IgD-negative memory B cell (primary cell): Measurements from ENCODE around the gene TPT1. TPM values are rescaled to one million over a fixed set of nuclear protein-coding genes. Genes with fewer than 3 reads are reported as not detected.
"Not testable (repeated sequence)": the region's sequence is repeated elsewhere in the genome, so short reads cannot be mapped to it uniquely, and the experiment has no call there.

ENCODE experiments used
- H3K27ac Mint-ChIP-seq, 3 donors: one replicate each; pipeline ENCODE4 v1.8.0; 2020 to 2022; ENCODE audit warnings: mild to moderate bottlenecking in 3 of 3, mixed read lengths in 3 of 3, moderate library complexity in 1 of 3
- H3K27me3 Mint-ChIP-seq: one replicate; pipeline ENCODE4 v1.8.0; 2021; ENCODE audit warnings: mixed read lengths
- H3K36me3 Mint-ChIP-seq: one replicate; pipeline ENCODE4 v1.8.0; 2020; ENCODE audit warnings: mild to moderate bottlenecking, mixed read lengths
- H3K4me1 Mint-ChIP-seq, 3 donors: one replicate each; pipeline ENCODE4 v1.8.0; 2020 to 2022; ENCODE audit warnings: mixed read lengths in 3 of 3, mild to moderate bottlenecking in 1 of 3
- H3K4me3 Mint-ChIP-seq, 4 donors: one replicate each; pipeline ENCODE4 v1.8.0; 2020 to 2022; ENCODE audit warnings: mild to moderate bottlenecking in 4 of 4, mixed read lengths in 4 of 4, moderate library complexity in 3 of 4
- H3K9me3 Mint-ChIP-seq, 3 donors: one replicate each; pipeline ENCODE4 v1.8.0; 2020 to 2021; ENCODE audit warnings: mixed read lengths in 3 of 3, mild to moderate bottlenecking in 1 of 3
- polyA plus RNA-seq: library from polyadenylated mRNA; unstranded; fragments of 300-500 nt; fragmentation: Illumina TruSeq; gene quantifications from one replicate; pipeline ENCODE4 v1.2.3, GENCODE V29; 2021

TPT1 gene
- polyA plus RNA-seq, 1 donor from 2014 or later = 2,561 TPM

DNA sequence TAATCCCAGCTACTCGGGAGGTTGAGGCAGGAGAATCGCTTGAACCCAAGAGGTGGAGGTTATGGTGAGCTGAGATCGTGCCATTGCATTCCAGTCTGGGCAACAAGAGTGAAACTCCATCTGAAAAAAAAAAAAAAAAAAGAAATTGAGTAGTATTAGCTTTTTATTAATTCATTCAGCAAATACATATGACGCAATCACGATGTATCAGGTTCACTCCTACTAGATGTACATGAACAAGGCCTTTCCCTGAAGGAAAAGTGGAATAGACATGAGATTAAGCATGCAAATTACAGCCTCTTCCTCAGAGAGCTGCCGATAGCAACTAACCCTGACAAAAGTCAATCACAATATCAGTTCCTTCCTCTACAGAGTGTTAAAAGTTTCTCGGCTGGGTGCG is 9.2 kb upstream of the TPT1 start:
- no peaks in the 10 kb centered on the region for H3K9me3 Mint-ChIP-seq
- no peaks in the 10 kb centered on the region for H3K27me3 Mint-ChIP-seq
- H3K27ac Mint-ChIP-seq = peak overlapping the region in 2 of 3 donors; percentile 31 to 67
- H3K36me3 Mint-ChIP-seq = peaks cover 12% of the 10 kb centered on the region
- peaks cover 6 to 11% (median 9%) of the 10 kb centered on the region in 3 donors for H3K4me1 Mint-ChIP-seq
- H3K4me3 Mint-ChIP-seq = no peak overlapping the region

DNA sequence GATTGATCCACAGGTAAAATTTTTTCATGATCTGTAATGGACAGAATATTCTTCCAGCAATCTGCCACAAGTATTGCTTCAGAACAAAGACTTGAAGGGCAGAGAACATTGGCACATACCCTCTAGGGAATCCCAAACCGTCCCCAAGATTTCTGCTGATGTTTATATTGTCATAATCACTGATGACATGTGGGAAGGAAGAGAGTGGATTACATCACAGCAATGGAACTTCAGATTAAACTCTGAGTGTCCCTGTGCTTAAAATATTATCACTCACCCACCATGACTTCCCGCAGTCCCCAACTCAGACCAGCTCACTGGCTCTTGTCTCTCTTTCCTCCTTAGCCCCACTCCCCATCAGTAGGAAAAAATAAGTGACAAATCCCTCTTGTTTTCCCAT is 8.5 kb upstream of the TPT1 start:
- Mint-ChIP-seq H3K27ac (peak overlapping the region in 1 of 3 donors; percentile 82), H3K27me3 (no peaks in the 10 kb centered on the region), H3K4me3 (no peak overlapping the region), H3K9me3 (no peaks in the 10 kb centered on the region), H3K36me3 (peaks cover 12% of the 10 kb centered on the region), H3K4me1 (peaks cover 9 to 14% (median 11%) of the 10 kb centered on the region in 3 donors)

DNA sequence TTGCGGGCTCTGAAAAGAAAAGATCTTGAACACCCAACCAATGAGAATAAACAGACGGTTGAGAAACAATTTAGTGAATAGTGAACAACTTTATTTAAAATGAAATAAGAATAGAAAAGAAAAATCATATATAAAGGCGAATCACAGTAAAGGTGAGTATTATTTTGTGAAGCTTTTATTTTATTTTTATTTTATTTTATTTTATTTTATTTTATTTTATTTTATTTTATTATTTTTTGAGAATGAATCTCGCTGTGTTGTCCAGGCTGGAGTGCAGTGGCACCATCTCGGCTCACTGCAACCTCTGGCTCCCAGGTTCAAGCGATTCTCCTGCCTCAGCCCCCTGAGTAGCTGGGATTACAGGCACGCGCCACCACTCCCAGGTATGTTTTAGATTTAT is 3.1 kb upstream of the TPT1 start:
- not testable (repeated sequence) for H3K9me3 Mint-ChIP-seq, H3K36me3 Mint-ChIP-seq, H3K27me3 Mint-ChIP-seq
- peaks cover 23 to 27% (median 24%) of the 10 kb centered on the region in 3 donors for H3K4me1 Mint-ChIP-seq
- H3K4me3 Mint-ChIP-seq = peak overlapping the region in 1 of 4 donors; percentile 83
- H3K27ac Mint-ChIP-seq = peak overlapping the region in 1 of 3 donors; percentile 88

DNA sequence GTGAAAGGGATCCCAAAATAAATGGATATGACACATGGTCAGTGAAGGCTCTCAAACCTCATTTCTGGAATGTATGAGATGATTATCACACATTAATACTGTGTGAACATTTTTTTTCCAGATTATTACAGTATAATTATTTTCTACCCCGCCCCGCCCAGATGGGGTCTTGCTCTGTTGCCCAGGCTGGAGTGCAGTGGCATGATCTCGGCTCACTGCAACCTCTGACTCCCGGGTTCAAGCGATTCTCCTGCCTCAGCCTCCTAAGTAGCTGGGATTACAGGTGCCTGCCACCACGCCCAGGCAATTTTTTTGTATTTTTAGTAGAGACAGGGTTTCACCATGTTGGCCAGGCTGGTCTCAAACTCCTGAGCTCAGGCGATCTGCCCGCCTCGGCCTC is 2.1 kb upstream of the TPT1 start:
- Mint-ChIP-seq H3K4me3 (peak overlapping the region in 3 of 4 donors; percentile 53 to 74 (median 54)), H3K4me1 (peaks cover 29 to 34% (median 30%) of the 10 kb centered on the region in 3 donors)
- not testable (repeated sequence) for H3K36me3 Mint-ChIP-seq, H3K27me3 Mint-ChIP-seq, H3K9me3 Mint-ChIP-seq, H3K27ac Mint-ChIP-seq

DNA sequence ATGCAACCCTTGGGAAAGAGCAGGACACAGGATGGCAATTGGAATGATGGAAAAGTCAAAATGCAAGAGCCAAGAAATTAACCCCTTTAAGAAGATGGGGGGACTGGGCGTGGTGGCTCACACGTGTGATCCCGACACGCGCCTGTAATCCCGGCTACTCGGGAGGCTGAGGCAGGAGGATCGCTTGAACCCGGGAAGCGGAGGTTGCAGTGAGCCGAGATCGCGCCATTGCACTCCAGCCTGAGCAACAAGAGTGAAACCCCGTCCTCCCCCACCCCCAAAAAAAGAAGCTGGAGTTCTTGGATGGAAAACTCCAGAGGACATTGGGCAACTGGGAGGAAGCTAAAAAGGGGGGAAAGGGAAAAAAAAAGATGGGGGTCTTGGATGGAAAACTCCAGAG is 1.7 kb upstream of the TPT1 start:
- not testable (repeated sequence) for H3K36me3 Mint-ChIP-seq, H3K27me3 Mint-ChIP-seq, H3K9me3 Mint-ChIP-seq
- Mint-ChIP-seq H3K4me3 (peak overlapping the region in 3 of 4 donors; percentile 74 to 100 (median 94)), H3K27ac (peak overlapping the region in 2 of 3 donors; percentile 96 to 100), H3K4me1 (peaks cover 31 to 34% (median 33%) of the 10 kb centered on the region in 3 donors)

DNA sequence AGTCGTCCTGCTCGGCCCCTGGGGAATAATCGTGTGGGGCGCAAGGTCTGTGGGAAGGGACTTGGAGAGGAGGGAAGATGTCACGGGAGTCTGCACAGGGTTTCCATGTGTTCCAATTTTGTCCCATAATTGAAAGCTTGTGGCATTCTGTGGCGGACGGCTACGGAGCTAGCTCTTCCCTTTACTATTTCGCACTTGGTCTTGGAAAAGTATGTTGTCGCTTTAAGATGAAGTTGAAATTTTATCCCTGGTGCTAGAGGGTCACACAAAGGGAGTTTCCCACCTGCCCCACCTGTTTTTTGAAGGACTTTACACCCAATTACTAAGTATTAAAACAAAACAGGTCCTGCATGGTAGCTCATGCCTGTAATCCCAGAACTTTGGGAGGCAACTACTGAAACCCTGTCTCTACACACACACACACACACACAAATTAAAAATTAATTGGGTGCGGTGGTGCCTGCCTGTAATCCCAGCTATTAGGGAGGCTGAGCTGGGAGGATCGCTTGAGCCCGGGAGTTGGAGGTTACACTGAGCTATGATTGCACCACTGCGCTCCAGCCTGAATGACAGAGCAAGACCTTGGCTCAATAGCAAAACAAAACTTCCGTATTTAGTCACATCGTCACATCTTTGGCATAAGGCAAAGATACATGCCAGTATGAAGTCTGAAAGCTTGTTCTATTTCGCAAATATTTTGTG is 967 bp upstream of the TPT1 start:
- Mint-ChIP-seq H3K27me3 (peaks cover 2% of the 10 kb centered on the region), H3K36me3 (no peaks in the 10 kb centered on the region), H3K4me3 (peak overlapping the region; percentile 94 to 100 (median 100)), H3K27ac (peak overlapping the region; percentile 96 to 100 (median 100)), H3K4me1 (peaks cover 31 to 34% (median 33%) of the 10 kb centered on the region in 3 donors), H3K9me3 (no peaks in the 10 kb centered on the region)

DNA sequence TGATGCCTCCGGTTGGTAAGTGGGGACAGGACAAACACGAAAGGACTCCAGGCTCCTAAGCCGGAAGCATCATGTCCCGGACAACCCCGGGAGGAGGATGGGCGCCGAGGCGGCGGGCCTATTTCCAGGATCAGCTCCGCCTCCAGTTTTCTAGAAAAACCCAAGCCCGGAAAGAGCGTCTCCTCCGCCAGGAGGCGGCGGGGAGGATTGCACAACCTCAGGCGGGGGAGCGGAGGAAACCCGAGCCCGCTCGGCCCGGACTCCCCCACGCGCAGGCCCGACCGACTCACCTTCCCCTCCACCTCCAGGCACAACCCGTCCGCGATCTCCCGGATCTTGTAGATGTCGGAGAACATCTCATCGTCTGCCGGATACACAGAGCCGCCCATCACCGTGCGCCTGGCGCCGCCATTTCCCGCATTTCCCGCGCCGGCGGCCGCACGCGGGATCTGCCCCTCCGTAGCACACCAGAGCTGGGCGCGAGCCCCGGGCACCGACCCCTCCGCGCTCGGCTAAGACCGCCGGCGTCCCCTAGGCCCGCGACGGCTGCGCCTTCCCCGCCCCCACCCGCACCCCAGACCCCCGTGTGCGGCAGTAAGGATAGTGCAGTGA is 455 bp downstream of the TPT1 start:
- peaks cover 2% of the 10 kb centered on the region for H3K27me3 Mint-ChIP-seq
- H3K36me3 Mint-ChIP-seq = peaks cover 1% of the 10 kb centered on the region
- peaks cover 38 to 45% (median 41%) of the 10 kb centered on the region in 3 donors for H3K4me1 Mint-ChIP-seq
- H3K27ac Mint-ChIP-seq = peak overlapping the region; percentile 96 to 100 (median 100)
- peak overlapping the region; percentile 94 to 100 (median 100) for H3K4me3 Mint-ChIP-seq
- no peaks in the 10 kb centered on the region for H3K9me3 Mint-ChIP-seq

DNA sequence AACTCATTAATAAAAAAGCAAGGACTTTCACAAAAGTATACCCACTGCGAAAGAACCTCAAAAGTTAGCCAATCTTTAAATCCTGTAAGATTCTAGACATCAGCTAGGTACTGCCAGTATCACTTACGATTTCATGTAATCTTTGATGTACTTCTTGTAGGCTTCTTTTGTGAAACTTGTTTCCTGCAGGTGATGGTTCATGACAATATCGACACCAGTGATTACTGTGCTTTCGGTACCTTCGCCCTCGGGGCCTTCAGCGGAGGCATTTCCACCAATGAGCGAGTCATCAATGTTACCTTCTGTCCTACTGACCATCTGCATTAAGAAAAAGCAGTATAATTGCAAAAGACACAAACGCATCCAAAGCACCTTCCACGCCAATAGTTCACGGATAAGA is 1.1 kb downstream of the TPT1 start:
- Mint-ChIP-seq H3K4me3 (peak overlapping the region; percentile 94 to 100 (median 100)), H3K9me3 (no peaks in the 10 kb centered on the region), H3K36me3 (peaks cover 1% of the 10 kb centered on the region), H3K27ac (peak overlapping the region; percentile 96 to 100 (median 100)), H3K27me3 (peaks cover 2% of the 10 kb centered on the region), H3K4me1 (peaks cover 45 to 51% (median 46%) of the 10 kb centered on the region in 3 donors)

DNA sequence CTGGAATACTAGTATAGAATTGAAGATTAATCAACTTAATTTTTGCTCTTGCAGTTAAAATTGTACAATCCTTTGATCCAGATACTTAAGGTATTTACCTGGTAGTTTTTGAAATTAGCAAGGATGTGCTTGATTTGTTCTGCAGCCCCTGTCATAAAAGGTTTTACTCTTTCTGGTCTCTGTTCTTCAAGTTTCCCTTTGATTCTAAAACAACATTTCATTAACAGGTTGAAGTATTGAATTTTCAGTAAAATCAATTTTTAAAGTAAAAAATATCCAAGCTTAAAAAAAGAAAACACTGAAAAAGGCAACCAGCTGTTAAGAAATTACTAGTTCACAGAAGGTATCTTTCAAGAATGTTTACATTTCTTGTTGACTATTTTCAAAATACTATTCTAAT is 1.6 kb downstream of the TPT1 start:
- H3K36me3 Mint-ChIP-seq = peaks cover 1% of the 10 kb centered on the region
- no peaks in the 10 kb centered on the region for H3K9me3 Mint-ChIP-seq
- peaks cover 2% of the 10 kb centered on the region for H3K27me3 Mint-ChIP-seq
- H3K4me1 Mint-ChIP-seq = peaks cover 47 to 53% (median 49%) of the 10 kb centered on the region in 3 donors
- H3K27ac Mint-ChIP-seq = peak overlapping the region; percentile 96 to 100 (median 100)
- peak overlapping the region; percentile 94 to 100 (median 100) for H3K4me3 Mint-ChIP-seq

DNA sequence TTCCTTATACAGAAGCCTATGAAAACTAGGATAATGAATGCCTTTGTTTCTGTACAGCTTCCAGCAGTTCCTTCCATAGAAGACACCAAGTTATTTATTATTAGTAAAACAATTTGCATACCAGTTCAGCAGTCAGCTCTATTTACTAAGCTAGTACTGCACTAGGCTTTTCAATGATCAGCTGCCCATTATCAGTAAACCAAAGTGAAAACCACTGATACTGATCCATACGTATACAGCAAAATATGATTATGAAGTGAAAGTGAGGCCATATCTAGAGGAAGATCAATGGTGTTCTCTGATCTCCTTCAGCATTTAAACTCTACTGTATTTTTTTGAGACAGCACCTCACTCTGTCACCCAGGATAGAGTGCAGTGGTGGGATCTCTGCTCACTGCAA is 3.2 kb downstream of the TPT1 start:
- Mint-ChIP-seq H3K9me3 (no peaks in the 10 kb centered on the region), H3K27me3 (peaks cover 2% of the 10 kb centered on the region), H3K4me3 (peak overlapping the region in 1 of 4 donors; percentile 84), H3K36me3 (peaks cover 1% of the 10 kb centered on the region), H3K27ac (peak overlapping the region in 2 of 3 donors; percentile 4 to 17), H3K4me1 (peaks cover 56 to 61% (median 61%) of the 10 kb centered on the region in 3 donors)

DNA sequence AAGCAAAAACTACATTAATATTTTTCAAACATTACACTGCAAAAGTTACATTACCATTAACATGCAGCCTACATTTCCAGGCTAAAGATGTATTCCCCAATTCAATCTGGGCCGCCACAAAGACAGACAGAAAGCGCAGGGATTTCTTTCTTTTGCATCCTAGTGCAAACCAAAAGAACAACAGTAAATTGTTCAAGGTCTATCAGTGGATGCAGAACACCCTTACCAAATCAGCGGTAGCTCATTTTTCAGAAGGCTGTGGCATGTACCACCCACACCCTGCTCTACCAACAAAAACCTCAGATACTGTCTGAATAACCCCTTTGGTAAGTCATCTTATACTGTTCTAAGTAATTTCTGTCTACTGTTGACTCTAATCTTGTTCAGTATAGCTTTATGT is 3.6 kb downstream of the TPT1 start:
- H3K27me3 Mint-ChIP-seq = peaks cover 2% of the 10 kb centered on the region
- peaks cover 52 to 64% (median 62%) of the 10 kb centered on the region in 3 donors for H3K4me1 Mint-ChIP-seq
- peaks cover 1% of the 10 kb centered on the region for H3K36me3 Mint-ChIP-seq
- H3K9me3 Mint-ChIP-seq = no peaks in the 10 kb centered on the region
- H3K27ac Mint-ChIP-seq = peak overlapping the region in 1 of 3 donors; percentile 17
- H3K4me3 Mint-ChIP-seq = peak overlapping the region in 1 of 4 donors; percentile 84

DNA sequence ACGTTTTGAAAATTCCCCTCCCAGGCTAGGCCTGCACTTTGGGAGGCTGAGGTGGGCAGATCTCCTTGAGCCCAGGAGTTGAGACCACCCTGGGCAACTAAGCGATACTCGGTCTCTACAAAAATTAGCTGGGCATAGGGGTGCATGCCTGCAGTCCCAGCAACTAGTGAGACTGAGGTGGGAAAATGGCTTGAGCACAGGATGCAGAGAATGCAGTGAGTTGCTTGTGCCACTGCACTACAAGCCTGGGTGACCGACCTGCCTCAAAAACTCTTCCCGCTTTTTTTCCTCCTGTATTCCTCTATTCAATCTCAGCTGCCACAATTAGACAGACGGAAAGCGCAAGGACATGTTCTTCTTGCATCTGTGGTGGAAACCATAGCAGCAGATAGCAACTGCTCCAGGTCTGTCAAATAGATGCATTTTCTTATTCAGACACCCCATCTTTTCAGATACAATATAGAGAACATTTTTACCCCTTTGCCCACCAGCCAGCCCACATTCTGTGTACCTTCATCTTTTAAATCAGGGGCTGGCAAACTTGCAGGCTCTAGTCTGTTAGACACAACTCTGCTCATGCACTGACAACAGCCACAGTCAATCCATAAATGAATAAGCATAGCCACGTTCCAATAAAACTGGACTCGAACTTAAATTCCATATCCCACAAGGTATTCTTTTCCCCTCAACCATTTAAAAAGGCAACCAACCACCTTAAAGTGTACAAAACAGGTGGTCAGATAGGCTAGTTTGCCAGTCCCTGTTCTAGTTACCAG is 4.8 kb downstream of the TPT1 start:
- Mint-ChIP-seq H3K27ac (peak overlapping the region; percentile 17 to 35 (median 22)), H3K36me3 (peaks cover 1% of the 10 kb centered on the region), H3K4me1 (peaks cover 47 to 66% (median 62%) of the 10 kb centered on the region in 3 donors)

DNA sequence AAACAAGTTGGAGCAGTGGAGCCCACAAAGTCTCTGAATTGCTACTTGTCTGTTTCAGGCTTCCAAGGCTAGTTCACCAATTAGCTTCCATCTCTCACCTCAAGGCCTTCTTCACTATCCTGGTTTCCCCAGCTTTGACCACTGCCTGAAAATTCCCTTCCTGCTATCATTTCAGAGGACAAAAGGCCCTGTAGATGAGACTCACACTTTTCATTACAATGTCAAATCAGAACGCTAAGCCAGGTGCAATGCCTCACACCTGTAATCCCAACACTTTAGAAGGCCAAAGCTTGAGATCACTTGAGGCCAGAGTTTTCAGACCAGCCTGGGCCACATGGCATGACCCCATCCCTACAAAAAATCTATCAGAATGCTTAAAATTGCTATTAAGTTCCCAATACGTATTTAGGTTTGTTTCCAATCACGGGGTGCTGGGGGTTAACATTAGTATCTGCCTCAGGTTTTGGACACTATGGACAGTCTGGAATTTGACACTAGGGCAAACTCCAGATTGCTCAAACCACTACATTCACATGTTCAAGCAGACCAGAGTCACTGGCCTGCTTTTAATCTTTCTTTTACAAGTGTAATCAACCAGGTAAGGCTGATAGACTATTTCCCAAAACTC is 5.5 kb downstream of the TPT1 start:
- H3K9me3 Mint-ChIP-seq = no peaks in the 10 kb centered on the region
- H3K27ac Mint-ChIP-seq = peak overlapping the region; percentile 17 to 82 (median 22)
- peaks cover 1% of the 10 kb centered on the region for H3K36me3 Mint-ChIP-seq
- peaks cover 46 to 69% (median 65%) of the 10 kb centered on the region in 3 donors for H3K4me1 Mint-ChIP-seq
- no peaks in the 10 kb centered on the region for H3K27me3 Mint-ChIP-seq
- H3K4me3 Mint-ChIP-seq = peak overlapping the region in 1 of 4 donors; percentile 28

More for the DNA sequence above, 4.8 kb downstream of the TPT1 start:
- Mint-ChIP-seq H3K9me3 (no peaks in the 10 kb centered on the region), H3K27me3 (peaks cover 2% of the 10 kb centered on the region), H3K4me3 (peak overlapping the region in 1 of 4 donors; percentile 28)
